CD4-positive, alpha-beta T cell treated with Interleukin-17A for 1 hour (primary cell): ENCODE data around the gene PLEKHG3.

Source experiments
- DNase-seq: peaks from one replicate; pipeline ENCODE4 v3.0.0-alpha.2; 2020

Gene PLEKHG3

DNA sequence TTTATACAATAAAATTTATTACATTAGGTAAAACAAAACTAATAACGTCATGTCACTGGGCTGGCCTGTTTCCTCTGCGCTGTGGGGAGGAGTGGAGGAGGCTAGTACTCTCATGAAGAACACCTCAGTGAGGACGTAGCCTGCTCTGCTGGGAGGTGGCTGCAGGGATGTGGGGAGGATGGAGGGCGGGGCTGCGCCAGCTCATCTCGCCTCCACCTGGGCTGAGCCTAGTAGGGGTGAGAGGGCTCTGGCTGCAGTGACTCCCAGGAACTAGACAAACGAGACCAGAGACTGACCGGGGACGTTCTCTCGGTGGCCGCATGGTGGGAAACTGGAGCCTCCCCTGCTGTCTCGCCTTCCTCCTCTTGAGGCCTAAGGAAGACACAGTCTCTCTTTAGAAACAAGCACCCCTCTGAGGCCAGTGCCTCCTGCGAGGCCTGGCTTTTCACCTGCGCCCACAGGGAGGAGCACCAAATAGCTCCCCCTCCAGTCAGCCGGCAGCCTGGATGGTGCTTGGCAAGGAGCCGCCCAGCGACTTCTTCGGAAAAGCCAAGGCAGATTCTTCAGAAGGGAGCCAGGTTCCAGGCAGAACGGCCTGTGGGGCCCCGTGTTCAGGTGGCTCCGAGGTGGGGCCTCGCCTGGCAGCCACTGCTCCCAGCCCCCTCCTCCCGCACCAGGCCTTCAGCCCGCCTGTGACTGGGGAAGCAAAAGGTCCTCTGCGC, 62.4 kb downstream of the PLEKHG3 start:
- no peak for DNase-seq

DNA sequence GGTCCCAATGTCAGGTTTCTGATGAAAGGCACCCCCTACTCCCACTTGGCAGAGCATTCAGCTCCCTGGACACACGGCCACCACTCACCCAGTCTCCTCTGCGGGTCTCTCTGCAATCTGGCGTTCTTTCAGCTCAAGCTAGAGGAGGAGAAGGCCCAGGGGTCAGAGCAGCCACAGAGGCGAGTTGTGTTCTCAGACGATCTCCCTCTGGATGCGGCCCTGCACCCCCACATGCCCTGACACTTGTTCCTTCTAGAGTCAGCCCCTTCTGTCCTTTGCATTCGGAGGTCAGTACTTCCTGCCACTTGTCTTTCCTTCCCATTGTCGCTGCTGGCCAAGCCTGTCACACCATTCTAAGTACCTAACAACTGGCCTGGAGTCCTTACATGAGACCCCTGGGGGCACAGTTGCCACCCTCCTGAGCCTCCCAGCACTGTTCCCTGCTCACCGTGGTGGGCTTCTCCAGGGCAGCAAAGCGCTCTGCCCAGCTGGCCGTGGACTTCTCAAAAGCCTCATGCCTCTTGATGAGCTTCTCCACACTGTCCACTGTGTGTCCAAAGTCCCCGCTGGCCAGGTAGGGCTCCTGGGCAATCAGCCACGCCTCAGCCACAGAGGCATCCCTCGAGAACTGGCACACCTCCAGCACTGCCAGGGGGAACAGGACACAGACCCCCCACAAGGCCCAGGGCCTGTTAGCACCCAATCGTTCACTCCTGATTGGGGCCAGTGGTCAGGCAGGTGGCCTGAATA, 63.2 kb downstream of the PLEKHG3 start:
- no peak for DNase-seq

DNA sequence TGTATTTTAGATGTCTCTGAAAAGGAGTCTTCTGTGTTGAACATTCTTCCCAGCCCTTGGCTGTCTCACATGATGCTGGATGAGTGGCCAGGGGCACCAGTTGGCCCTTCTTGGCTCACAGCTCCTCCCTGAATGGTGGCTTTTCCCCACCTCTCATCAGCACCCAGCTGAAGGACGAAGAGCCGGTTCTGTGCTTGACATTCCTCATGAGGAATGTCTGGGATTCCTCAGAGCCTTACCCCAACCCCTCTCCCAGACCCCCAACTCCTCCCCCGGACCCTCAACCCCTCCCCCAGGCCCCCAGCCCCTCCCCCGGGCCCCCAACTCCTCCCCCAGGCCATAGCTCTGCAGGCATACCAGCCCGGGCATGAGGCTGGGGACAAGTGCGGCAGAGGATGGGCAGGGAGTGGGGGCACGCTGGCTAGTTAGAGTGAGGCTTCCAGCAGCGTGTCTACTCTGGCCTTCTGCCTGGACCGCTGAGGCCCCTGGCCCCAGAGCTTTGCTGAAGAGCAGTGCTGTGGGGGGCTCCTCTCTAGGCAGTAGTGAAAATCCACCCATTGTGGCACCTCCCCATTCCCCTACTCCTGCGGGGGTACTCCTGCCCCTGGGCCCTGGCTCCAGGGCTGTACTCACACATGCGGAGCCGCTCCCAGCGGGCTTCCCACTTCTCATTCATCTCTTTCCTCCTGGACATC, 64.3 kb downstream of the PLEKHG3 start:
- DNase-seq: no peak

DNA sequence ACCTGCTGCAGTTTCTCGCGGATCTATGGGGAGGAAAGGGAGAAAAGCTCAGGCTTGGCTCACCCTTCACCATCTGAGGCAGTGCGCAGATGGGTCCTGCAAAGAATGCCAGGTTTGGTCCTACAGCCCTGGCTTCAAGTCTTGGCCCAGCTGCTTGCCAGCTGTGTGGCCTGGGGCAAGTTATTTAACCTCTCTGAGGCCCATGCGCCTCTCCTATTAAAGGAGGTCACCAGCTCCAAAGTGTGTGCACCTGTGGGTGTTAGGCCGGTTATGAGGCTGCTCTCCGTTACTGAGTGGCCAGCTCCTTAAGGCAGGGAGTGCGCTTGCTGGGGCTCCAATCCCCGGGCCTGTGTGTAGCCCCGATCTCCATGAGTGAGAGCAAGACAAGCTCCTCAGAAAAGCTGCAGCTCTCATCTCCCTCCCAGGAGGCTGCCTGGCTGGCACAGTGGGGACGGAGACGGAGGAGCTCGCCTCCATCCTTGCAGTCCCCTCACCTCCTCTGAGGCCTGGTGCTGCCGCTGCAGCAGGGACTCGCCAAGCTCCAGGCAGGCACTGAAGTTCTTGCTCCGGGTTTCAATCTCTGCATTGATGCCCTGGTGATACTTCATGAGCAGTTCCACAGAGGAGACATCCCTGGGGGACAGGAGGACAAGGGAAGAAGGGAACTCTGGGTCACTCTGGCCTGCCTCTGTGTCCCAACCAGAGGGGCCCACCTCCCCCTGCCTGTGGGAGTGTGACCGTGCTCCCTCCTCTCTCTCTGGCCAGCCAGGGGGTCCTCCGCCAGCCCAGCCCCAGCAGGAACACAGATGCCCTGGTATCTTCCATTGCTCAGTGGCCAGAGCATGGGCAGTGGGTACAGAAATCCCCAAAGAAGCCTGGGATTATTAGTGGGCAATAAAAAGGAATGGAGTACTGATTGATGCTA, 65.1 kb downstream of the PLEKHG3 start:
- DNase-seq: no peak

DNA sequence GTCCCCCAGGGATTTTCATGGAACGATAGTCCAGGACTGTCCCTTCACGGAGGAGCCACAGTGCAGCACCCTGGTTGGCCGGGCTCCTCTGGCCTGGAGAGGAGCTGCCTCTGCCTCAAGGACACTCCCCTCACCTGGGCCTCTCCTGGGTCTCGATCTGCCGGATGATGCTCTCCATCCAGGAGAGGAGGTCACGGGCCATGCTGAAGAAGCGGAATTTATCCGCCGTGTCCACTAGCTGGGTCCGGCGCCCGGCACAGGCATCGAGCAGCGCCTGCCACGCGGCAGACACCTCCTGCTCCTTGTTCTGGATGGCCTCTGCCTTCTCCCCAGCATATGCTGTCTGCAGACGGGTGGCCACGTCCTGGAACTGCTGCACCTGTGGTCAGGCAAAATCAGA, 66.5 kb downstream of the PLEKHG3 start:
- DNase-seq: no peak

DNA sequence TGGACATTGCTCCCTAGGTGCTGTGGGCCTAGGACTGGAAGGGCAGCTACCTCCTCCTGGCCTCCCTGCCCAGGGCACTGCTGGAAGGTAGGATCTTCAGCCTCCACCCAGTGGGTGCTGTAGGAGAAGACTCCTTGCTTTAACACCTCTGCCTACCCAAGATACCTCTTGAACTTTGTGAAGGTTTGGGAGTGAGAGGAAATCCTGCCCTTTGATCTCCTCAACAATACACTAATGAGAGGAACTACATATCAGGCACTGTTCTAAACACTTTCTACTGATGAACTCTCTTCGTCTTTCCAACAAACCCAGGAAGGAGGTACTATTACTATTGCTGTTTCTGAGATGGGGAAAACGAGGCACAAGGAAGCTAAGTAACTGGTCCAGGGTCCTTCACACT, 66.9 kb downstream of the PLEKHG3 start:
- no peak for DNase-seq

DNA sequence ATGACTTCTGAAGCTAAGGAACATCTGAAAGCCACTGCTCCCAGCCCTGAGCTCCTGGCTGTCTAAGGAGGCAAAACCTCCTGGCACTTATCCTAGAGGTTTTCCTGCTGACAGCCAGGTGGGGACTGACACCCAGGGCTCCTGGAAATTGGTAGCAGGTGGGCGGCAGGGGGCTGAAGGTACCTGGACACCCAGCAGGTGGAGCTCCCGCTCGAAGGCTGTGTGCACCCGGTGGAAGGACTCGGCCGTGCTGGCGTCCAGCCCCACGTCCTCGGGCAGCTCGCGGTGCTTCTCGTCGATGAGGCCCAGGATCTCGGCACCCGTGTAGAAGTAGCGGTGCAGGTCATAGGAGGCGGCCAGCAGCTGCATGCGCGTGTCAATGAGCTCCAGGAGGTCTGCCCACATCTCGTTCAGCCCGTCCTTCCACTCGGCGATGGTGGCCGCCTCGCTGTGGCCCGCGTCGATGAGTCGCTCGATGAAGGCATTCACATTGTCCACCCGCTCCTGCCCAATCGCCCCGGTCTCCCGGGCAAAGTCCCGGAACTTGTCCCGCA, 68.2 kb downstream of the PLEKHG3 start:
- no peak for DNase-seq

DNA sequence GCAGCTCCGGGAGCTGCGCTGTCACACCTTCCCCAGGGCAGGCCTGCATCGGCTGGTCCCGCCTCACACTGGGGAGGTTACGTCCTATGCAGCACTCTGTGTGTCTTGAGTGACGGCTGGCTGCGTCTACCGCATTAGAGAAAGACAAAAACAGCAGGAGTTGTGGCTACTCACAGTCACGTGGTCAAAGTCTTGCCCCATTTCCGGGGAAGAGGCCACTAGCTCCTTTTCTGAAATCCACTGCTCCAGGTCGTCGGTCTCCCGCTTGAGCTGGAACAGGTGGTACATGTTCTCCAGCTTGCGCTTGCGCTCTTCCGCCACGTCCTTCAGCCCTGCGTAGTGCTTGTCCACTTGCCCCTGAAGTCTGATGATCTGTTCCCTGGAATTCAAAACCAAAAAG, 68.8 kb downstream of the PLEKHG3 start:
- DNase-seq: no peak

DNA sequence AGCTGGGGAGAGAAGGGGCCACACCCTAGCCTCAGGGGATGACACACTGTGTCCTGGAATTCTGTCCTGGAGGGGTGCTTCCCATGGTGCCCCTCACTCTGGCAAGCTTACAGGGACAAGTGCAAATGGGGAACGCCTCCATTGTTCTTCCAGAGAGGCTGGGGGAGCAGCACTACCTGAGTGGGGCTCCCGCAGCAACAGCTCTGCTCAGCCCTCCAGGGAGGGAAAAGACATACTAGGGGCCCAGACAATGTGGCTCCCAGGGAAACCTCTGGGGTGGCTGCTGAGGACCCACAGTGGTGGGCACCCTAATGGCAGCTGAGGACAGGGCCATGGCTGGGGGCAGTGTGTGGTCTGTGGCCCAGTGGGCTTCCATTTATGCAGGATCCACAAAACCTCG, 69.4 kb downstream of the PLEKHG3 start:
- no peak for DNase-seq

DNA sequence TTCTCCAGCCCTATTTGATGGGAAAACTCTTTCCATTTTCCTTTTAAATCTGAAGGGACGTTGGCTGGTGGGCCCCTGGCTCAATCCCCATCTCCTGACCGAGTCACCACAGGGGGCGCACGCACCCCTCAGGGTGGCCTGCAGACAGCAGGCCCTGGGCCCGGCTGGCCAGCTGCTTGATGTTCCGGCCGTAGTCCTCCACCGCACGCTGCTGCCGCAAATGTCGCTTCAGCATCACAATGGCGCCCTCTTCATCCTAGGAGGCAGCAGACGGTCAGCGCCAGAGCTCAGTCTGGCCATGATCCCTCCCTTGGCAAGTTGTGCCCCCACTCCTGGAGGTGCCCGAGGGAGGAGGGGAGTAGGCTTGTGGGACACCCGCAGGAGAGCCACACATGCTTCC, 70.0 kb downstream of the PLEKHG3 start:
- no peak for DNase-seq

DNA sequence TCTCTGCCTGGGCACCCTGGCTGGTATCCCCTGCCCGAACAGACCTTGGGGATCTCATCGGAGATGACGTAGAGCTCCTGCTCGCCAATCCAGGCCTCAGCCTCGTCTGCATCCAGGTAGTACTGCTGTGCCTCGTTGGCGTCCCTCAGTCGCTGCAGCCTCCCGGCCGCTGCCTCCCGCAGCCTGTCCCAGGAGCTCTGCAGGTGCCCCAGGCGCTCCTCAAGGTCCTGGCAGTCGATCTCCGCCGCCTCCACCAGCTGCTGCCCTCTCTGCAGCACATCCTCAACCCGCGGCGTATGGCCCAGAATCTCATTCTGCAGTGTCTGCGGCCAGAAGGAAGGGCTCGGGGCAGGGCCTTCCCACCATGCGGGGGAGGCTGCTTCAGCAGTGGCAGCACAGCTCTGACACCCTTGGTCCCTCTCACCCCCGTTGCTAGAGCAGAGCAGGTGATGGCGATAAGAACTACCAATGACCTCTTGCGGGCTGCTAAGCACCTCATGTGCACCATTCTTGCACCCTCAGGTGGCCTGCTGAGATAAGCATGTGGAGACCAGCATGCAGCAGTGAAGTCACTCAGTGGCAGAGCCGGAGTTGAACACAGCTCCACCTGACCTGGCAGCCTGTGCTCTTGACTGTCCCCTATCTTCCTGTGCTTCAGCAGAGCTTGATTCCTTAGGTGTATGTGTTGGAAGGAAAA, 71.0 kb downstream of the PLEKHG3 start:
- no peak for DNase-seq

DNA sequence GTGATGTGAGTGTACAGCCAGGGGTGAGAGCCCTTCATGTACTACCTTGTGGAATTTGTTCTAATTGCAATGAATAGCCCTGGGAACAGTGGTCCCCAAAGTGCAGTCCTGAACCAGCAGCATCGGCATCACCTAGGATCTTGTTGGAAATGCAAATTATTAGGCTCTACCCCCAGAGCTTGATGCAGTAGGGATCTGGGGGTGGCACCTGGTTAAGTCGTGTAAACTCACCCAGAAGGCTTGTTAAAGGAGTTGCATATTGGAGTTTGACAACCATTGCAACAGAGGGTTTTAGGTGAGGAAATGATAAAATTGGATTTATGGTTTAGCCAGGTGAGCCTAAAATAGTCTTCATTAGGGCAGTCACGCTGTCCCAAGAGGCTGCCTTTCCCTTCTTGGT, 73.2 kb downstream of the PLEKHG3 start:
- DNase-seq: no peak

DNA sequence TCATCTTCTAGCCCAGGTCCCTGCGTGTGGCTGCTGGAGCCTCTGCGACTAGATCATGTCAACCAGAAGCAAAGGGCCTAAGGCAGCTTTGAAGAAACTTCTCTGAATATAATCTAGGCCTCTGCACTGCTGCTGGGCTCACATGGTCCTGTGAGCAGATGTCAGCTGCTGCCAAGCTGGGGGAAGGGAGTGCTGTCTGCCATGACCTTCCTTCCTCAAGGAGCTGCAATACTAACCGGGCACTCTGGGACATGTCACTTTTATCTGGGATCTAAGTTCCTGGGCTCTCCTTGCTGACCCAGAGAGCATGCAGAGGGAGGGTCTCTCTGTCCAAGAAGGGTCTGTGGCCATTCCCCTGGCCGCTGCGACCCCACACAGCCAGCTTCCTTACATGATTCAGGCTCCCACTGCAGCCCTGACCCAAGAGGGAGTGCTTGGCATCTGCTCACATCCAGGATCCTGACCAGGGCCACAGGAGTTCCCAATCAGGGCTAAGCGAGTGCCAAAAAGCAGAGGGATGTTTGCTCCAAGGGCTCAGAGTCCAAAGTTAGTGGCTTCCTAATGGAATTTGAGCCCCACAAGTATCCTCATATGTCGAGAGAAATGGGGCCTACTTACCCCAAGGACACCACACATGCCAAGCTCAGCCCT, 74.0 kb downstream of the PLEKHG3 start:
- DNase-seq: no peak

DNA sequence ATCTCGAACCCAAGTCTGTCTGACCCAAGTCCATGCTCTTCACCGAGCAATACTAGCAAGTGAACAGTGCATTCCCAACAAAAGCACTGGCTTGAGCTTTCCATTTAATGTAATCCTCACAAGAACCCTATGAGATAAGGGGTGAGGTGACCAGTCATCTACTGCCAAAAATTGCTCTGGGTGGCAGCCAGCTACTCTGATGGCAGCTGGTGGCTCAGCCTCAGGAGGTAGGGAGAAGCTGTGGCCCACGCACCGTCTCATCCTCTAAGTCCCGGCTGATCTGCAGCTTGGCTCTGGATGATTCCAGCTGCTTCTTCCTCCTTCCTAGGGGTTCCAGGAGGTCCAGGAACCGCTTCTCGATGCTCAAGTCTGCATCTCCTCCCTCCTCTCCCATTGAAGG, 75.2 kb downstream of the PLEKHG3 start:
- no peak for DNase-seq

DNA sequence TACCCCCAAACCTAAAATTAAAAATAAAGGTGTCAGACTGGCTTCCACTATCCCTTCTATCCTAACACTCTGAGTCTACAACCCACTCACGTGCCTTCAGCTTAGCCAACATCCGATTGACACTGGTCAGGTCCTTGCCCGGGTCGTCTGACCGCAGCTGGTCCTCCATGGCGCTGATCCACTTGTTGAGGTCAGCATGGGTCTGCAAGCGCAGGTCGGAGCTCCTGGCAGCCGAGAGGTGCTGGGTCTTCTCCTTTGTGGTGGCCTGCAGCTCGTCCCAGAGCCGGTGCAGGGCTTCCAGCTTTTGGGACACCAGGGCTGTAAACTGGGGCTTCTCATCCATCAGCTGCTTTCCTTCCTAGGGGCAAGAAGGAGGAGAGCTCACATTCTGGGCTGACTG, 78.0 kb downstream of the PLEKHG3 start:
- no peak for DNase-seq

DNA sequence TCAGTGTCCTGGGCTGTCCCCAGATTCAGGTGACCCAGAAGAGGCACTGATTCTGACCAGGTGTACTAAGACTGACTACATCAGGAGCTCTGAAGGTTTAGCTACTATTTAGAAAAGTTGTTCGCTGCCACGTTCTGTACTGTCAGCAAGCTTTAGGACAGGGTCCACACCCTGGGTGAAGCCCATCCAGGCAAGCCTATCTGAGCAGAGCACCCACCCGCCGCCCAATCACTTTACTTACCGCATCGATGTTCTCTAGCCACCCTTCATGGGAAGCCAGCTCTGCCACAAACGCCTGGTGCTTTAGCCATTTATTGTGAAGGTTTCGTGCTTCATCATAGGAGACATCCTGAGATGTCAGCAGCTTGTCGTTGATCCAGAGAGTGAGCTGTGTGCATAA, 79.8 kb downstream of the PLEKHG3 start:
- no peak for DNase-seq

DNA sequence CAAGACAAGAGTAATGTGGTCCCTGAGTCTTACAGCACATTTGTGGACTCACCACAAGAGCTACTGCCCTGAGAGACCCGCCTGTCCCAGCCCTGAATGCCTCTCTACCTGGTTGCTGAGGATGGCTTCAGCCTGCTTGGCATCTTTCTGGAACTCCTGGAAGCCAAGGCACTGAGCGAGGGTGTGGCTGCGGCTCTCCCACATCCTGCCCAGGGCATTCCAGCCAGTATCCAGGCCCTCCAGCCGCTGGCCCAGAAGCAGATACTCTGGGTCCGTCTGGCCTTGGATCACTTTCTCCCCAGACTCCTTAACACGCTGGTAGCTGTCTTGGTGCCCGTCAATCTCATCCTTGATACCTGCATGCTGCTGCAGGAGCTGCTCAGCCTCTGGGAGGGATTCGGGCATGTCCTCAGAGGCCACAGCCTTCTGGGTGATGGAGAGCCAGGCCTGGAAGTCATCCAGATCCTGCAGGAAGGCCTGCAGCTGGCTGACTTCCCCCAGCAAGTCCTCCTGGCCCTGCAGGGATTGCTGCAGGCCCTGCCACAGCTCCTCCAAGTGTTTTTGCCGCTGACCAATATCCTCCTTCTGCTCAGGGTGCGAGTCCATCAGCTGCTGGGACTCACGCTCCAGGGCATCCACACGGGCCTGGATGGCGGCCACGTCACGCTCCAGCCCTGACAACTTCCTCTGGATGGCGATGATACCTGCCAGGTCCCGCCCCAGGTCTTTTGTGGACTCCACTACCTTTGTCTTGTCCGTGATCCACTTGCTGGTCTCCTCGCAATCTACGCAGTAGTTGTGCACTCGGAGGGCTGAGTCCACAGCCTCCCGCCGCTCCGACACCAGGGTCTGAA, 82.3 kb downstream of the PLEKHG3 start:
- no peak for DNase-seq

DNA sequence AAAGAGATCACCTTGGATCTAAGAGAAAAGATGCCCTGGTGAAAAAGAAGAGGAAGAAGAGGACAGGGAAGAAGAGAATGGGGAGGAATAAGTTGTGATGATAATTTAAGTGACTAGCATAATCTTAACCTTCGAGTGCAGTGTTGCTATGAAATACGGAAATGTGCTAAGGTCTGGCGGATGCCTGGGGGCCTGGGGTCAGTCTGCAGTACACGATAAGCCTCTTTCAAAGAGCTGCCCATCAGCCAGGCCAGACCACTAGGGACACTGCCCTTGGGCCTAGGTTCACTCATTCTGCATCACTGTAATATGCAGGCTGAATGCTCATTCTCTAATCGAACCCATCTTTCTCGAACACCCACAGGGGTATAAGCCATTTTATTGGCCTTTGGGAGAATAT, 83.4 kb downstream of the PLEKHG3 start:
- DNase-seq: no peak

DNA sequence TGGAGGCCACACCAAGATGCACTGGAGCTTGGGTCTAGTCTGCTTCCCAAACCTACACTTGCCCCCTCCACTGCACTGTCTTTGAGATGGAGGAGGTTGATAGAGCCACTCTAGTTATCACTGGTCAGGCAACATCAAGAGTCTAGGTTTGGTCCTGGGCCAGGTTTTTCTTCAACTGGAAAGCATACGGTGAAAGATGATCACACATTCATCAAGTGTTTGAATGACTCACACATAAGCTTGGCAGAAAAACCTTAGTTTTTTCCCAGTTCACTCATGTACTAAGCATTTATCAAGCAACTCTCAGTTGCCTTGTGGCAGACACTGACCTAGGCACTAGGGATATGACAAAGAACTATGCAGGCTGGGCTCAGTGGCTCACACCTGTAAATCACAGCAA, 84.5 kb downstream of the PLEKHG3 start:
- no peak for DNase-seq

DNA sequence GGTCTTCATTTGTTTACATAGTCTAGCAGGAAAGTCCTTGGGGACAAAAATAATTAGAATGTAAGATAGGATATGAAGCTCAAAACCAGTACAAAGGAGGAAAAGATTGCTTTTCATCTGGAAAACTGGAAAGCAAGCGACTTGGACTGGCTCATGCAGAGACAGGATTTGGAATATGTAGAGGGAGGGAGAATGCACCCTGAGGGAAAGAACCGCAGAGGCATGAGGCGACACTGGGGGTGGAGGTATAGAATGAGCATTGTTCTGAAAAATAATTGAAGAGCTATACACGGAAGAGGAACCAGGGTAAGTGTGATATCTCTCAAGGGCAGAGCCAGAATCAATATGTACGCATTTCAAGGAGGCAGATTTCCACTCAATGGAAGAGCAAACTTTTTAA, 85.5 kb downstream of the PLEKHG3 start:
- DNase-seq: no peak

DNA sequence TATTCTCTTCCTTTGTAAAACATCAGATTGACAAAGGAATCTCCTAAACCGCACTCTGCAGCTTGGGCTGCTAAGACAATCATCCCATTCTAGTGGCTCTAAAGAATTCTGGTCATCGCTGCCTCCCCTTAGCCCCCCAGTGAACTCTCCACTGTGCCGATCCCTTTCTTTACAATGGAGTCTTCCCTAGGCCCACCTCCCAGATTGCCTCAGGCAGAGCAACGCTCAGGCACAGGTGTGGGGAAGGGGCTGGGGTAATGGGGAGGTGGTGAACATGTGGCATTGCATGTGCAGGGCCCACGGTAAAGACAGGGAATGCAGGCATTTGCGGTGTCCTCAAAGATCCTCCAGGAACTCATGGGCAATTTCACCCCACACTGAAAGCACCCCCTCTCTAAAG, 86.3 kb downstream of the PLEKHG3 start:
- DNase-seq: no peak
